A673 (cell line): ENCODE measurements around the gene SYNE1. TPM values are rescaled to one million over a fixed set of nuclear protein-coding genes. Genes with fewer than 3 reads are reported as not detected.
"Not testable (repeated sequence)": the region's sequence is repeated elsewhere in the genome, so short reads cannot be mapped to it uniquely, and the experiment has no call there.

ENCODE experiments used
- Bru-seq: library from RNA; stranded (reverse); fragments of 400-500 nt; gene quantifications from one replicate; lab custom pipeline; 2021; lab: Mats Ljungman, UMichigan
- BruChase-seq, 2 experiments: library from RNA; stranded (reverse); fragments of 400-500 nt; gene quantifications; one replicate each; lab custom pipeline; 2021; lab: Mats Ljungman, UMichigan
- BruUV-seq: library from RNA; stranded (reverse); fragments of 400-500 nt; replicated peaks from 2 replicates; lab custom pipeline; 2021; lab: Mats Ljungman, UMichigan
- CTCF ChIA-PET: fragments of 300-600 bp; sonication (Branson Sonifier 250); formaldehyde crosslinking; loops from one replicate; lab custom pipeline; 2022; ENCODE audit warnings: antibody characterized with exemption; lab: Charles Lee
- POLR2A ChIA-PET: fragments of 300-600 bp; sonication (Branson Sonifier 250); formaldehyde crosslinking; loops from one replicate; lab custom pipeline; 2022; ENCODE audit warnings: antibody characterized with exemption; ENCODE audit not compliant: low non-redundant PET; lab: Charles Lee
- DNase-seq: peaks from one replicate; pipeline ENCODE4 v3.0.0-alpha.2; 2015; ENCODE audit warnings: low spot score
- H3K27ac ChIP-seq: fragments of 200-600 bp; sonication (generic); 2 replicates; pipeline ENCODE4 v1.5.1; 2016; ENCODE audit warnings: mixed run types, low read depth, mild to moderate bottlenecking, mixed read lengths, antibody characterized with exemption, low read length; ENCODE audit not compliant: poor library complexity, severe bottlenecking
- H3K27me3 ChIP-seq: fragments of 200-600 bp; sonication (generic); replicated peaks from 2 replicates; pipeline ENCODE4 v1.6.1; 2017; ENCODE audit warnings: mixed run types, low read depth, mild to moderate bottlenecking, mixed read lengths, antibody characterized with exemption, low read length; ENCODE audit not compliant: insufficient read depth, poor library complexity
- H3K36me3 ChIP-seq: fragments of 200-600 bp; sonication (generic); 2 replicates; pipeline ENCODE4 v1.6.1; 2016; ENCODE audit warnings: mixed run types, mild to moderate bottlenecking, mixed read lengths, antibody characterized with exemption, low read length; ENCODE audit not compliant: insufficient read depth, poor library complexity, severe bottlenecking
- H3K4me1 ChIP-seq: fragments of 200-600 bp; sonication (generic); 2 replicates; pipeline ENCODE4 v1.6.1; 2017; ENCODE audit warnings: mixed run types, mild to moderate bottlenecking, mixed read lengths, antibody characterized with exemption, low read length; ENCODE audit not compliant: insufficient read depth, poor library complexity, severe bottlenecking
- H3K4me3 ChIP-seq: fragments of 200-600 bp; sonication (generic); 2 replicates; pipeline ENCODE4 v1.5.1; 2016; ENCODE audit warnings: low read depth, mixed run types, mild to moderate bottlenecking, mixed read lengths, low read length; ENCODE audit not compliant: poor library complexity, severe bottlenecking
- H3K9me3 ChIP-seq: fragments of 200-600 bp; sonication (generic); 2 replicates; pipeline ENCODE4 v1.6.1; 2016; ENCODE audit warnings: mixed run types, low read depth, mild to moderate bottlenecking, mixed read lengths, antibody characterized with exemption, low read length; ENCODE audit not compliant: poor library complexity, severe bottlenecking
- CTCF ChIP-seq: fragments of 300-800, 200-600 bp; sonication (generic); conservative IDR thresholded peaks from 2 replicates; pipeline ENCODE4 v1.5.1; 2017; ENCODE audit warnings: low read depth, mild to moderate bottlenecking, antibody characterized with exemption, low read length, moderate library complexity, mixed read lengths
- EZH2 ChIP-seq: fragments of 200-600 bp; sonication (generic); IDR thresholded peaks from 2 replicates; pipeline ENCODE4 v1.6.1; 2017; ENCODE audit warnings: borderline replicate concordance, low read depth, mild to moderate bottlenecking, mixed read lengths, antibody characterized with exemption, low read length; ENCODE audit not compliant: poor library complexity, severe bottlenecking
- intact Hi-C: fragments of 100-400 bp; cut with micrococcal nuclease; formaldehyde crosslinking; loops from one replicate; pipeline ENCODE4 v1.10.0; 2022; ENCODE audit not compliant: unreplicated experiment
- long read RNA-seq: library from polyadenylated mRNA; stranded (forward); transcript quantifications from one replicate; pipeline ENCODE4 v2.0.0, GENCODE V29; 2022
- total RNA-seq: library from RNA; stranded (reverse); gene quantifications from 2 replicates; pipeline ENCODE4 v1.2.3, GENCODE V29; 2021

Gene SYNE1
- total RNA-seq (12.1 and 15.5 TPM in 2 replicates), Bru-seq, nascent RNA (percentile 38 among the genes with signal in this experiment), BruChase-seq, experiment 1, labeled RNA remaining after a 2-hour chase (percentile 35 among the genes with signal in this experiment), BruChase-seq, experiment 2, labeled RNA remaining after a 6-hour chase (percentile 39 among the genes with signal in this experiment)
- long read RNA-seq, partial matches to known transcripts = 1 of 5 reads
- long read RNA-seq, other reads (novel, unspliced or antisense) = 2 of 5 reads

- Histone ChIP-seq H3K9me3 (no peaks in the 10 kb centered on the region), H3K27ac (no peak within 1 kb of the TSS), H3K4me3 (peak within 1 kb of the TSS; percentile 51), H3K36me3 (no peaks in the 10 kb centered on the region), H3K4me1 (no peaks in the 10 kb centered on the region), H3K27me3 (peaks cover 34% of the 10 kb centered on the region)
- no peak for DNase-seq
- ChIA-PET CTCF (no interaction called here), POLR2A (no interaction called here)
- no TSS peak for BruUV-seq
- TF ChIP-seq CTCF (no peak), EZH2 (no peak)
- intact Hi-C loops = no loop called here
Measured at GRCh38 chr6:152637296-152638047, at the start of gene SYNE1. Gene SYNE1 (minus strand): TSS chr6:152637362. CDS start chr6:152628331, 9,031 bp downstream.

GRCh38 chr6:152685819-152686218 is 48.7 kb upstream of the SYNE1 start:
- CTCF ChIA-PET = no interaction called here
- DNase-seq = no peak
- Histone ChIP-seq H3K27me3 (peaks cover 5% of the 10 kb centered on the region), H3K9me3 (no peaks in the 10 kb centered on the region), H3K27ac (no peak overlapping the region), H3K4me1 (no peaks in the 10 kb centered on the region), H3K4me3 (no peak overlapping the region), H3K36me3 (no peaks in the 10 kb centered on the region)
- BruUV-seq = no TSS peak
- POLR2A ChIA-PET = no interaction called here
- intact Hi-C loops = no loop called here
- TF ChIP-seq CTCF (no peak), EZH2 (no peak)

GRCh38 chr6:152682935-152683334 is 45.8 kb upstream of the SYNE1 start:
- not testable (repeated sequence) for H3K27me3 ChIP-seq

More at GRCh38 chr6:152682935-152683334, 45.8 kb upstream of the SYNE1 start:
- BruUV-seq, H3K27ac ChIP-seq, intact Hi-C loops, CTCF ChIA-PET, H3K4me1 ChIP-seq, H3K9me3 ChIP-seq, DNase-seq, POLR2A ChIA-PET, H3K36me3 ChIP-seq, H3K4me3 ChIP-seq: not testable (repeated sequence)
